Tibial artery (tissue), 4 donors: ENCODE data around the gene F12.

Experiments
- DNase-seq, 2 donors: peaks; one replicate each; pipeline ENCODE4 v3.0.0-alpha.2; 2019
- H3K27ac ChIP-seq, 2 donors: fragments of 200-600 bp; sonication (generic) in 1 of 2; 1 replicate in 1 of 2; 2 replicates in 1 of 2; pipeline ENCODE4 v1.5.1; 2018 to 2019; ENCODE audit warnings: mild to moderate bottlenecking in 1 of 2
- H3K27me3 ChIP-seq, 2 donors: fragments of 200-600 bp; sonication (generic) in 1 of 2; one replicate each; pipeline versions ENCODE4 v1.5.1 to v1.6.0; 2016 to 2019
- H3K36me3 ChIP-seq, 3 donors: fragments of 200-600 bp; sonication (generic) in 2 of 3; one replicate each; pipeline ENCODE4 v1.5.1; 2016 to 2019; ENCODE audit warnings: mild to moderate bottlenecking in 2 of 3
- H3K4me1 ChIP-seq, 4 donors: fragments of 200-600 bp; sonication (generic) in 2 of 4; 1 replicate in 3 of 4; 2 replicates in 1 of 4; pipeline ENCODE4 v1.5.1; 2016 to 2019
- H3K4me3 ChIP-seq, 2 donors: fragments of 200-600 bp; sonication (generic) in 1 of 2; 1 replicate in 1 of 2; 2 replicates in 1 of 2; pipeline ENCODE4 v1.5.1; 2018 to 2019; ENCODE audit warnings: mild to moderate bottlenecking in 2 of 2
- H3K9me3 ChIP-seq, 3 donors: fragments of 200-600 bp; sonication (generic) in 1 of 3; one replicate each; pipeline ENCODE4 v1.5.1; 2016 to 2019
- CTCF ChIP-seq, 2 experiments: fragments of 200-600 bp in 1 of 2; fragments of 450-650 bp in 1 of 2; IDR thresholded peaks; one replicate each; pipeline ENCODE4 v1.5.1; 2017 to 2019; ENCODE audit warnings: antibody characterized with exemption in 2 of 2, mild to moderate bottlenecking in 1 of 2, moderate library complexity in 1 of 2
- intact Hi-C: fragments of 100-400 bp; cut with DNase I; formaldehyde crosslinking; loops from one replicate; pipeline ENCODE4 v1.15.0; 2023; ENCODE audit warnings: low total_unique reads

Gene F12

DNA sequence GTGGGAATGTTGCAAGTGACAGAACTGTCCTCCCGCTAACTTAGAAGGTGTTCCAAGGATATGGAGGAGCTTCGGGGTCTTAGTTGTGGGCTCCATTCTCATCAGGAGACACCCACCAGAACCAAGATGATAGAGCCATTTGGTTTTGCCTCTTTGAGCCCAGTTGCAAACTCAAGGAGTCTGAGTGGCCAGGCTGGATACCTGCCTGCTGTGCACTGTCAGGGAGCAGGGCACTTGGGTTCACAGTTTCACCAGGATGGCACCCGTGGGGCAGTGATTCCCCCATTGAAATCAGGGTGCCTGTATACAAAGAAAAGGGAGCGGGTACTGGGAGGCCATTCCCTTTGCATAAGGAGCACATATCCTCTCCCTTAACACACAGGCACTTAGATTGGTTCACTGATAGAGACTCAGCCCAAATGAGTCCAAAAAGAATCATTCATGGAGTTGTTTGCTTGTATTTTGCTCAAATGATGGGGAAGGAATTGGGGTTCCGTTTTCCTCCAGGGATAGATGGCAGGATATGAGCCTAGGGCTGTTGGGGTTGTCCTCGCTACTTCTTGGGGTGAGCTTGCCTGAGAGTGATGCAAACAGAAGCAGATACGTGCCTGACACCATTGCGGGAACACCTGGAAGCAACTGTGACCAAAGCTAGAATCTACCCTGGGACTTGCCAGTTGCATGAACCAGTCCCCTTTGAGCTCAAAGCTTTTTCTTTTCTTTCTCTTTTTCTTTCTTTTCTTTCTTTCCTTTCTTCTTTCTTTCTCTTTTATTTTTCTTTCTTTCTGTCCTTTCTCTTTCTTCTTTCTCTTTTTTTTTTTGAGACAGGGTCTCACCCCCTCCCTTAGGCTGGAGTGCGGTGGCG, 35.9 kb upstream of the F12 start:
- Histone ChIP-seq H3K27me3 (peaks cover 0 to 19% of the 10 kb centered on the region in 2 donors), H3K36me3 (peaks cover 9 to 31% (median 20%) of the 10 kb centered on the region in 3 donors), H3K27ac (no peak overlapping the region), H3K4me3 (no peak overlapping the region), H3K4me1 (peaks cover 0 to 28% (median 26%) of the 10 kb centered on the region in 4 donors), H3K9me3 (no peaks in the 10 kb centered on the region)
- TF ChIP-seq CTCF (IDR thresholded peaks at IDR 0.05) = no peak
- no peak for DNase-seq
- intact Hi-C loops = no loop called here

GRCh38 chr5:177444106-177445051, 35.0 kb upstream of the F12 start:
- peaks cover 0 to 10% of the 10 kb centered on the region in 2 donors for H3K27me3 ChIP-seq
- H3K36me3 ChIP-seq = peaks cover 9 to 36% (median 20%) of the 10 kb centered on the region in 3 donors
- peaks cover 0 to 28% (median 26%) of the 10 kb centered on the region in 4 donors for H3K4me1 ChIP-seq
- no peak overlapping the region for H3K27ac ChIP-seq
- H3K9me3 ChIP-seq = no peaks in the 10 kb centered on the region
- intact Hi-C loops = no loop called here
- no peak for TF ChIP-seq CTCF (IDR thresholded peaks at IDR 0.05)
- H3K4me3 ChIP-seq = no peak overlapping the region
- no peak for DNase-seq

GRCh38 chr5:177443144-177443983, 34.0 kb upstream of the F12 start:
- H3K36me3 ChIP-seq = peaks cover 9 to 46% (median 20%) of the 10 kb centered on the region in 3 donors
- no peak overlapping the region for H3K4me3 ChIP-seq
- no peak for TF ChIP-seq CTCF (IDR thresholded peaks at IDR 0.05)
- no peak overlapping the region for H3K27ac ChIP-seq
- no peak for DNase-seq
- intact Hi-C loops = no loop called here
- no peaks in the 10 kb centered on the region for H3K9me3 ChIP-seq
- H3K27me3 ChIP-seq = no peaks in the 10 kb centered on the region
- peaks cover 0 to 28% (median 24%) of the 10 kb centered on the region in 4 donors for H3K4me1 ChIP-seq

DNA sequence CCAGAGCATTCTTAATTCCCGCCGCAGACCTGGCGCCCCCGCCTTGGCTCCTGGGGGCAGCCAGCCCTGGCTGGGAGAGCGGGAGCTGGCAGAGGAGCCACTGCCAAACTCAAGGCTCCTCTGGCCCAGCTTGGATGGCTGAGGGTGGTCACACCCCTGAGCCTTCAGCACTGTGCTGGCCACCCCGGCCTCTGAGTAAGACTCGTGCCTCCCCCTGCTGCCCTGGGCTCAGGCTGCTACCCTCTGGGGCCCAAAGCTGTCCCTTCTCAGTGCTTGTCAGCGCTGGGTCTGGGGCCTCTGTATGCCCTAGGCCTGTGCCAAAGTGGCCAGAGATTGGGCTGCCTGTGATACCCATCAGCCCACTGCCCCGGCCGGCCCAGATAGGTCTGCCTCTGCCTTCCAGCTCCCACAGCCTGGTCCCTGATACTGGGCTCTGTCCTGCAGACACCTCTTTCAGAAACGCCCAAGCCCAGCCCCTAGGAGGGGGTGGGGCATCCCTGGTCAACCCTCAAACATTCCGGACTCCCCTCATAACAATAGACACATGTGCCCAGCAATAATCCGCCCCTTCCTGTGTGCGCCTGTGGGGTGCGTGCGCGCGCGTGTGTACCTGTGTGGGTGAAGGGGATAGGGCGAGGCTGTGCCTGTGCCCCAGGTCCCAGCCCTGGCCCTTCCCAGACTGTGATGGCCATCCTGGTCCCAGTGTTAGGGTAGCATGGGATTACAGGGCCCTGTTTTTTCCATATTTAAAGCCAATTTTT, 32.9 kb upstream of the F12 start:
- intact Hi-C loops = no loop called here
- Histone ChIP-seq H3K4me1 (peaks cover 0 to 18% (median 13%) of the 10 kb centered on the region in 4 donors), H3K4me3 (no peak overlapping the region), H3K9me3 (no peaks in the 10 kb centered on the region), H3K36me3 (peaks cover 9 to 57% (median 20%) of the 10 kb centered on the region in 3 donors), H3K27ac (no peak overlapping the region), H3K27me3 (no peaks in the 10 kb centered on the region)
- no peak for DNase-seq
- no peak for TF ChIP-seq CTCF (IDR thresholded peaks at IDR 0.05)
